HL-60 (cell line): ENCODE data around the gene TANGO6.
"Not testable (repeated sequence)": the region's sequence is repeated elsewhere in the genome, so short reads cannot be mapped to it uniquely, and the experiment has no call there.

Experiments used
- CTCF ChIP-seq: IDR thresholded peaks from one replicate; pipeline ENCODE4 v1.5.1; 2011; ENCODE audit warnings: low read length, control low read depth, inconsistent platforms; ENCODE audit not compliant: insufficient read depth
- GABPA ChIP-seq: IDR thresholded peaks from 2 replicates; pipeline ENCODE4 v1.6.1; 2012; ENCODE audit warnings: low read depth
- POLR2AphosphoS5 ChIP-seq: IDR thresholded peaks from 2 replicates; pipeline ENCODE4 v1.6.1; 2012; ENCODE audit warnings: low read depth

- not testable (repeated sequence) for TF ChIP-seq CTCF, POLR2AphosphoS5, GABPA
Observed at GRCh38 chr16:69124406-69124805, 281.1 kb downstream of the TANGO6 start.
